HepG2 (cell line): ENCODE measurements around the gene IMPDH2.

Experiments
- BRCA1 ChIP-seq: sonication (generic); formaldehyde crosslinking; IDR thresholded peaks from 2 replicates; pipeline ENCODE4 v1.4.0; 2020; ENCODE audit warnings: missing genetic modification reagents
- CAMTA2 ChIP-seq: sonication (generic); formaldehyde crosslinking; IDR thresholded peaks from 2 replicates; pipeline ENCODE4 v1.4.0; 2020; ENCODE audit warnings: mild to moderate bottlenecking, missing genetic modification reagents, borderline replicate concordance
- ETV5 ChIP-seq: IDR thresholded peaks from 2 replicates; pipeline ENCODE4 v1.6.1; 2018; ENCODE audit warnings: missing biosample characterization, missing genetic modification reagents, inconsistent platforms, borderline replicate concordance
- HMG20A ChIP-seq: IDR thresholded peaks from 2 replicates; pipeline ENCODE4 v1.6.1; 2016; ENCODE audit warnings: borderline replicate concordance
- HMG20B ChIP-seq: conservative IDR thresholded peaks from 2 replicates; pipeline ENCODE4 v1.6.1; 2016; ENCODE audit warnings: missing genetic modification reagents, missing compliant biosample characterization
- SIN3A ChIP-seq: IDR thresholded peaks from 2 replicates; pipeline ENCODE4 v1.6.1; 2011; ENCODE audit warnings: low read depth, mild to moderate bottlenecking, control low read depth, low read length, borderline replicate concordance
- TAF1 ChIP-seq: sonication (generic); formaldehyde crosslinking; IDR thresholded peaks from 2 replicates; pipeline ENCODE4 v1.4.0; 2020; ENCODE audit warnings: missing genetic modification reagents
- ZNF326 ChIP-seq: sonication (generic); formaldehyde crosslinking; IDR thresholded peaks from 2 replicates; pipeline ENCODE4 v1.4.0; 2020; ENCODE audit warnings: missing genetic modification reagents, borderline replicate concordance
- ZNF510 ChIP-seq: sonication (generic); formaldehyde crosslinking; IDR thresholded peaks from 2 replicates; pipeline ENCODE4 v1.4.0; 2020; ENCODE audit warnings: low read depth, mild to moderate bottlenecking, missing genetic modification reagents
- TF ChIP-seq, protein P1 (sequence below): sonication (generic); formaldehyde crosslinking; IDR thresholded peaks from 2 replicates; pipeline ENCODE4 v1.5.0; 2020; ENCODE audit warnings: mild to moderate bottlenecking, missing genetic modification reagents, moderate library complexity
- TF ChIP-seq, protein P2 (sequence below): sonication (generic); formaldehyde crosslinking; IDR thresholded peaks from 2 replicates; pipeline ENCODE4 v1.4.0; 2020; ENCODE audit warnings: missing genetic modification reagents, borderline replicate concordance
- TF ChIP-seq, protein P3 (sequence below): sonication (generic); formaldehyde crosslinking; IDR thresholded peaks from 2 replicates; pipeline ENCODE4 v1.4.0; 2020; ENCODE audit warnings: missing genetic modification reagents
- TF ChIP-seq, protein P4 (sequence below): sonication (generic); formaldehyde crosslinking; IDR thresholded peaks from 2 replicates; pipeline ENCODE4 v1.4.0; 2020; ENCODE audit warnings: mild to moderate bottlenecking, missing genetic modification reagents
- TF ChIP-seq, protein P5 (sequence below): sonication (generic); formaldehyde crosslinking; IDR thresholded peaks from 2 replicates; pipeline ENCODE4; 2020; ENCODE audit warnings: missing genetic modification reagents, mild to moderate bottlenecking, borderline replicate concordance

DNA sequence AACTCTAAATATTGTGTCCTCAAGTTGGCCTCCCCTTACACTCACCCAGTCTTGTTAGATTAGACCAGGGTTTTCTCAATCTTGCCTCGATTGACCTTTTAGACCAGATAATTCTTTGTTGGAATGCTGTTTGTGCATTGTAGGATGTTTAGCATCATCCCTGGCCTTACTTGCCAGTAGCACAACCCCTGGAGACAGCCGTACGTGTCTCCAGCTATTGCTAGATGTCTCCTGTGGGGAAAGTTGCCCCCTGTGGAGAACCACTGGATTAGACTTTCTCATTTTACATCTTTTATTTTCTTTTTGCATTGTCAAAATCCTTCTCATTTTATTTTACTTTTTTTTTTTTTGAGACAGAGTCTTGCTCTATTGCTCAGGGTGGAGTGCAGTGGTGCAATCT lies 19.8 kb downstream of the IMPDH2 start:
- TF ChIP-seq ZNF326: no peak
- TF ChIP-seq, protein P1, sequence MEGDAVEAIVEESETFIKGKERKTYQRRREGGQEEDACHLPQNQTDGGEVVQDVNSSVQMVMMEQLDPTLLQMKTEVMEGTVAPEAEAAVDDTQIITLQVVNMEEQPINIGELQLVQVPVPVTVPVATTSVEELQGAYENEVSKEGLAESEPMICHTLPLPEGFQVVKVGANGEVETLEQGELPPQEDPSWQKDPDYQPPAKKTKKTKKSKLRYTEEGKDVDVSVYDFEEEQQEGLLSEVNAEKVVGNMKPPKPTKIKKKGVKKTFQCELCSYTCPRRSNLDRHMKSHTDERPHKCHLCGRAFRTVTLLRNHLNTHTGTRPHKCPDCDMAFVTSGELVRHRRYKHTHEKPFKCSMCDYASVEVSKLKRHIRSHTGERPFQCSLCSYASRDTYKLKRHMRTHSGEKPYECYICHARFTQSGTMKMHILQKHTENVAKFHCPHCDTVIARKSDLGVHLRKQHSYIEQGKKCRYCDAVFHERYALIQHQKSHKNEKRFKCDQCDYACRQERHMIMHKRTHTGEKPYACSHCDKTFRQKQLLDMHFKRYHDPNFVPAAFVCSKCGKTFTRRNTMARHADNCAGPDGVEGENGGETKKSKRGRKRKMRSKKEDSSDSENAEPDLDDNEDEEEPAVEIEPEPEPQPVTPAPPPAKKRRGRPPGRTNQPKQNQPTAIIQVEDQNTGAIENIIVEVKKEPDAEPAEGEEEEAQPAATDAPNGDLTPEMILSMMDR (CRISPR knock-in tag): no peak
- TF ChIP-seq TAF1 (CRISPR knock-in tag): no peak
- TF ChIP-seq ZNF510 (CRISPR knock-in tag): no peak
- TF ChIP-seq, protein P2, sequence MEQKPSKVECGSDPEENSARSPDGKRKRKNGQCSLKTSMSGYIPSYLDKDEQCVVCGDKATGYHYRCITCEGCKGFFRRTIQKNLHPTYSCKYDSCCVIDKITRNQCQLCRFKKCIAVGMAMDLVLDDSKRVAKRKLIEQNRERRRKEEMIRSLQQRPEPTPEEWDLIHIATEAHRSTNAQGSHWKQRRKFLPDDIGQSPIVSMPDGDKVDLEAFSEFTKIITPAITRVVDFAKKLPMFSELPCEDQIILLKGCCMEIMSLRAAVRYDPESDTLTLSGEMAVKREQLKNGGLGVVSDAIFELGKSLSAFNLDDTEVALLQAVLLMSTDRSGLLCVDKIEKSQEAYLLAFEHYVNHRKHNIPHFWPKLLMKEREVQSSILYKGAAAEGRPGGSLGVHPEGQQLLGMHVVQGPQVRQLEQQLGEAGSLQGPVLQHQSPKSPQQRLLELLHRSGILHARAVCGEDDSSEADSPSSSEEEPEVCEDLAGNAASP (CRISPR knock-in tag): no peak
- TF ChIP-seq CAMTA2 (CRISPR knock-in tag): no peak
- TF ChIP-seq, protein P3, sequence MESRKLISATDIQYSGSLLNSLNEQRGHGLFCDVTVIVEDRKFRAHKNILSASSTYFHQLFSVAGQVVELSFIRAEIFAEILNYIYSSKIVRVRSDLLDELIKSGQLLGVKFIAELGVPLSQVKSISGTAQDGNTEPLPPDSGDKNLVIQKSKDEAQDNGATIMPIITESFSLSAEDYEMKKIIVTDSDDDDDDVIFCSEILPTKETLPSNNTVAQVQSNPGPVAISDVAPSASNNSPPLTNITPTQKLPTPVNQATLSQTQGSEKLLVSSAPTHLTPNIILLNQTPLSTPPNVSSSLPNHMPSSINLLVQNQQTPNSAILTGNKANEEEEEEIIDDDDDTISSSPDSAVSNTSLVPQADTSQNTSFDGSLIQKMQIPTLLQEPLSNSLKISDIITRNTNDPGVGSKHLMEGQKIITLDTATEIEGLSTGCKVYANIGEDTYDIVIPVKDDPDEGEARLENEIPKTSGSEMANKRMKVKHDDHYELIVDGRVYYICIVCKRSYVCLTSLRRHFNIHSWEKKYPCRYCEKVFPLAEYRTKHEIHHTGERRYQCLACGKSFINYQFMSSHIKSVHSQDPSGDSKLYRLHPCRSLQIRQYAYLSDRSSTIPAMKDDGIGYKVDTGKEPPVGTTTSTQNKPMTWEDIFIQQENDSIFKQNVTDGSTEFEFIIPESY: no peak
- TF ChIP-seq HMG20A (CRISPR knock-in tag): no peak
- TF ChIP-seq, protein P4, sequence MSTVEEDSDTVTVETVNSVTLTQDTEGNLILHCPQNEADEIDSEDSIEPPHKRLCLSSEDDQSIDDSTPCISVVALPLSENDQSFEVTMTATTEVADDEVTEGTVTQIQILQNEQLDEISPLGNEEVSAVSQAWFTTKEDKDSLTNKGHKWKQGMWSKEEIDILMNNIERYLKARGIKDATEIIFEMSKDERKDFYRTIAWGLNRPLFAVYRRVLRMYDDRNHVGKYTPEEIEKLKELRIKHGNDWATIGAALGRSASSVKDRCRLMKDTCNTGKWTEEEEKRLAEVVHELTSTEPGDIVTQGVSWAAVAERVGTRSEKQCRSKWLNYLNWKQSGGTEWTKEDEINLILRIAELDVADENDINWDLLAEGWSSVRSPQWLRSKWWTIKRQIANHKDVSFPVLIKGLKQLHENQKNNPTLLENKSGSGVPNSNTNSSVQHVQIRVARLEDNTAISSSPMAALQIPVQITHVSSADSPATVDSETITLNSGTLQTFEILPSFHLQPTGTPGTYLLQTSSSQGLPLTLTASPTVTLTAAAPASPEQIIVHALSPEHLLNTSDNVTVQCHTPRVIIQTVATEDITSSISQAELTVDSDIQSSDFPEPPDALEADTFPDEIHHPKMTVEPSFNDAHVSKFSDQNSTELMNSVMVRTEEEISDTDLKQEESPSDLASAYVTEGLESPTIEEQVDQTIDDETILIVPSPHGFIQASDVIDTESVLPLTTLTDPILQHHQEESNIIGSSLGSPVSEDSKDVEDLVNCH (CRISPR knock-in tag): no peak
- TF ChIP-seq SIN3A: no peak
- TF ChIP-seq, protein P5, sequence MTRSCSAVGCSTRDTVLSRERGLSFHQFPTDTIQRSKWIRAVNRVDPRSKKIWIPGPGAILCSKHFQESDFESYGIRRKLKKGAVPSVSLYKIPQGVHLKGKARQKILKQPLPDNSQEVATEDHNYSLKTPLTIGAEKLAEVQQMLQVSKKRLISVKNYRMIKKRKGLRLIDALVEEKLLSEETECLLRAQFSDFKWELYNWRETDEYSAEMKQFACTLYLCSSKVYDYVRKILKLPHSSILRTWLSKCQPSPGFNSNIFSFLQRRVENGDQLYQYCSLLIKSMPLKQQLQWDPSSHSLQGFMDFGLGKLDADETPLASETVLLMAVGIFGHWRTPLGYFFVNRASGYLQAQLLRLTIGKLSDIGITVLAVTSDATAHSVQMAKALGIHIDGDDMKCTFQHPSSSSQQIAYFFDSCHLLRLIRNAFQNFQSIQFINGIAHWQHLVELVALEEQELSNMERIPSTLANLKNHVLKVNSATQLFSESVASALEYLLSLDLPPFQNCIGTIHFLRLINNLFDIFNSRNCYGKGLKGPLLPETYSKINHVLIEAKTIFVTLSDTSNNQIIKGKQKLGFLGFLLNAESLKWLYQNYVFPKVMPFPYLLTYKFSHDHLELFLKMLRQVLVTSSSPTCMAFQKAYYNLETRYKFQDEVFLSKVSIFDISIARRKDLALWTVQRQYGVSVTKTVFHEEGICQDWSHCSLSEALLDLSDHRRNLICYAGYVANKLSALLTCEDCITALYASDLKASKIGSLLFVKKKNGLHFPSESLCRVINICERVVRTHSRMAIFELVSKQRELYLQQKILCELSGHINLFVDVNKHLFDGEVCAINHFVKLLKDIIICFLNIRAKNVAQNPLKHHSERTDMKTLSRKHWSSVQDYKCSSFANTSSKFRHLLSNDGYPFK: no peak
- TF ChIP-seq BRCA1 (CRISPR knock-in tag): no peak
- no peak for TF ChIP-seq ETV5 (CRISPR knock-in tag)
- no peak for TF ChIP-seq HMG20B (CRISPR knock-in tag)
